HL-60 (cell line): ENCODE measurements around the gene HELT.

Source experiments
- CTCF ChIP-seq: IDR thresholded peaks from one replicate; pipeline ENCODE4 v1.5.1; 2011; ENCODE audit warnings: low read length, control low read depth, inconsistent platforms; ENCODE audit not compliant: insufficient read depth
- GABPA ChIP-seq: IDR thresholded peaks from 2 replicates; pipeline ENCODE4 v1.6.1; 2012; ENCODE audit warnings: low read depth
- POLR2AphosphoS5 ChIP-seq: IDR thresholded peaks from 2 replicates; pipeline ENCODE4 v1.6.1; 2012; ENCODE audit warnings: low read depth
- REST ChIP-seq: IDR thresholded peaks from 2 replicates; pipeline ENCODE4 v1.6.1; 2012; ENCODE audit warnings: low read depth; ENCODE audit not compliant: insufficient replicate concordance
- SPI1 ChIP-seq: IDR thresholded peaks from 2 replicates; pipeline ENCODE4 v1.6.1; 2012; ENCODE audit warnings: low read depth, mild to moderate bottlenecking, borderline replicate concordance

DNA sequence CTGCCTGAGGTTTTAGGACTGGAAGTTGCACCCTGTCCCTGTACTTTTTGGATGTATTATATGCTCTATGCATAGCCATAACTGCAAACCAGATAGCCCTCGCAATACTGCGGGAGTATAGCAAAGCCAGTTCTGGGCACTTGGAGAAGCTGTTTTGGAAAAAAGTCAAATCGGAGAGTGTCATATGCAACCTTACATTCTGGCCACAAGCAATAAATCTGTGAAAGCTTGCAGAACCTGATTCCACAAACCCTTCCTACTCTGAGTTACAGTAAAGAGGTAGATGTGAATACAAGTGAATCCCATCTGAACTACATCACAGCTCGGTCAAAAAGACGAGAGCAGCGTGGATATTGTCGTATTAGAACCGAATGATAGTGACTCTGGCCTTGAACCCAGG, 10.3 kb downstream of the HELT start:
- no peak for TF ChIP-seq POLR2AphosphoS5
- no peak for TF ChIP-seq CTCF
- TF ChIP-seq REST: no peak
- no peak for TF ChIP-seq SPI1
- TF ChIP-seq GABPA: no peak
